ENCODE results near the gene MGAT5B. TPM values are rescaled to one million over a fixed set of nuclear protein-coding genes. Genes with fewer than 3 reads are reported as not detected.
A peak's percentile ranks its signal among the peaks of the same experiment; 100 is the strongest.

MGAT5B gene
- total RNA-seq, 3 donors from 2014 or later = 0.17 to 0.65 (median 0.44) TPM

DNA sequence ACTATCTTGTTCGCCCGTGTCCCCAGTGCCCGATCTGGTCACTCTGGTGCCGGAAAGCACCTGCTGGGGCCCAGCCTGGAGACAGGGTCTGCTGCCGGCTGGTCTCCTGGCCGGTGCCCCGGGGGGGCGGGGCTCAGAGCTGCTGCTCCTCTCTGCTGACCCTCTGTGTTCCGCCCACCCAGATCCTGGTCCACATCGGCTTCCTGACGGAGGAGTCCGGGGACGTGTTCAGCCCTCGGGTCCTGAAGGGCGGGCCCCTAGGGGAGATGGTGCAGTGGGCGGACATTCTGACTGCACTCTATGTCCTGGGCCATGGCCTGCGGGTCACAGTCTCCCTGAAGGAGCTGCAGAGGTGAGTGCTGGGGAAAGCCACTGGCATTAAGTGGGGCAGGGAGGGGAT is 37.6 kb downstream of the MGAT5B start:
- H3K36me3 ChIP-seq (ENCODE audit: low read depth) = no peaks in the 10 kb centered on the region
- TF ChIP-seq CTCF (IDR thresholded peaks at IDR 0.05) = no peak
- no peaks in the 10 kb centered on the region for H3K9me3 ChIP-seq
- intact Hi-C loops (cut with DNase I, micrococcal nuclease) = no loop called here
- DNase-seq = no peak
- ATAC-seq = no peak
- no peaks in the 10 kb centered on the region for H3K4me1 ChIP-seq (ENCODE audit: low read depth)
- H3K4me3 ChIP-seq = no peak overlapping the region

DNA sequence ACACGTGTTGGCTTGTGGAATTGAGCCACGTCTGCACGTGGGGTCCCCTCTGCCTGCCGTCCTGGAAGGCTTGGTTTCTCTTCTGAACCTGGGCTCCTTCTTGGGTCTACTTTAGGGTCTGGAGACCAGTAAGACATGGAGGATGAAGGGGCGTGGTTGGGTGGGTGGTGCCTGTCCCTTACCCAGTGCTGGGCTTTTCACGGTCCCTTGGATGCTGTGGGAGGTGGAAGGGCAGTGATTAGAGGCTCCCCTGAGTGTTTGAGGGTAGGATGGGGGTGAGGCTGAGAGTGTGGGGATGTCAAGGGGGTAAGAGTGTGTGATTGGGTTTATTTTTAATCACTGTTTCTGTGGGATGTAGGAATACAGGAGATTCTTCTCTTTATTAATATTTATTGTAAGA is 38.3 kb downstream of the MGAT5B start:
- intact Hi-C loops (cut with DNase I, micrococcal nuclease) = no loop called here
- no peak for ATAC-seq
- Histone ChIP-seq H3K36me3 (ENCODE audit: low read depth) (no peaks in the 10 kb centered on the region), H3K4me3 (no peak overlapping the region), H3K9me3 (no peaks in the 10 kb centered on the region), H3K4me1 (ENCODE audit: low read depth) (no peaks in the 10 kb centered on the region)
- no peak for TF ChIP-seq CTCF (IDR thresholded peaks at IDR 0.05)
- no peak for DNase-seq

GRCh38 chr17:76907352-76907751 is 39.1 kb downstream of the MGAT5B start:
- H3K4me3 ChIP-seq = no peak overlapping the region
- no peaks in the 10 kb centered on the region for H3K36me3 ChIP-seq (ENCODE audit: low read depth)
- TF ChIP-seq CTCF (IDR thresholded peaks at IDR 0.05) = no peak
- ATAC-seq = no peak
- H3K4me1 ChIP-seq (ENCODE audit: low read depth) = no peaks in the 10 kb centered on the region
- H3K9me3 ChIP-seq = no peaks in the 10 kb centered on the region
- intact Hi-C loops (cut with DNase I, micrococcal nuclease) = no loop called here
- DNase-seq = no peak

DNA sequence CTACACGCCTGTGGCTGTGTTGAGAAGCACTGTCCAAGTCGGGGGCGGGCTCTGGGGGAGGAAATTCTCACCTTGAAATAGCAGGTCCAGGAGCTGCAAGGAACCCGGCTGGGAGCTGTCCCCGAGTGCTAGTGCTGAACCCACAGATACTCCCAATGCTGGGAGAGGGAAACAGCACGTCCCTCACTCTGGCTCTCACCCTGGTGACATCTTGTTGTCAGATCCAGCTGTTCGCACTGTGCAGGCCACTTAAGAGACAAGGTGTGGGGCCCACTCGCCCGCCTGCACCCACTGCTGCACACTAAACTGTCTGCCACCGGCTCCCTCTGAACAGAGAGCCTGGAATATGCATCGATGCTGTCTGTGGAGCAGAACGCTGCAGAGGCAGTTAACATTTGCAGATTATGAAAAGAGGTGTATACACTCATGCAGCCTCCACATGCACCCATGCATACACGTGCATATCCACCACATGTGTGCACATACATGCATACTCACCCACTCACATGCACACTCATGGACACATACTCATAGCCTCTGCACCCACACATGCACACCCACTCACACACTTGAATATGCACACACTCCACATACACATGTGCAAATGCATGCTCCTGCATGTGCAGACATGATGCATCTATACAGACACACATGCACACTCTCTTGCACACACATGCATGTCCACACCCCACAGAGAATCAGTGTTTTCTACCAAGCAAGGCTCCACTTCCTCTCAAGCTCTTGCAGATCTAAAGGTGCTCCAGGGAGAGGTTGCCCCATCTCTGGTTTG is 42.0 kb downstream of the MGAT5B start:
- Histone ChIP-seq H3K4me3 (no peak overlapping the region), H3K36me3 (ENCODE audit: low read depth) (no peaks in the 10 kb centered on the region), H3K9me3 (no peaks in the 10 kb centered on the region), H3K4me1 (ENCODE audit: low read depth) (no peaks in the 10 kb centered on the region)
- no peak for TF ChIP-seq CTCF (IDR thresholded peaks at IDR 0.05)
- ATAC-seq (peak; percentile 28), DNase-seq (peak in 2 of 3 donors; percentile 54 to 57)
- intact Hi-C loops (cut with DNase I, micrococcal nuclease) = no loop called here

DNA sequence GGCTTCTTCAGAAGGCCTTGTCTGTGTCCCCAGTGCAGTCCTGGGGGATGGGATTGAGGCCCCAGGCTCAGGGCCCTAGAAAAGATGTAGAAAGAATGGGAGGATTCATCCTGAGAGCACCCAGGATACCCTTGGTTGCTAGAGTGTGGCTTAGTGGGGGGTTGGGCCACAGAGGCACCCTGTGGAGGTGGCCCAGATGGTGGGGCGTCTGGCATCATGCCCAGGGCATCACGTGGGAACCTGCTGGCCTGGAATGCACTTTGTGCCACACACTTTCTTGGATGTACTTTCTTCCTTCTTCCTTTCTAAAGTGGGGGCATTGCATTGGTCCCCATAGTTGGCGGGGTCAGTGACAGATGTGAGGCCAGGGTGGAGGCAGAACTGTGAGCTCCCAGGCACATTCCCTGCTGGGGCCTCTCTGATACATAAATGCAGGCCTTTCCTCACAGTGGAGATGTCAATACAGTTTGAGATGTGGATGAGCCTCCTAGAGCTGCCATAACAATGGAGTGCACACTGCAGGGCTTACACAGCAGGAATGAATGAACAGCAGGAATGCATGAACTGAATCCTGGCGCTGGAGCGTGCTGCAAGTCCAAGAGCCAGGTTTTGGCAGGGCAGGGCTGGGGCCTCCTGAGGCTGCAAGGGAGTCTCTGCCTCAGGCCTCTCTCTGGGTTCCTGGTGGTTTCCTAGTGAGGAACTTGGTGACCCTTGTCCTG is 43.3 kb downstream of the MGAT5B start:
- Histone ChIP-seq H3K4me1 (ENCODE audit: low read depth) (no peaks in the 10 kb centered on the region), H3K36me3 (ENCODE audit: low read depth) (no peaks in the 10 kb centered on the region), H3K4me3 (no peak overlapping the region), H3K9me3 (no peaks in the 10 kb centered on the region)
- DNase-seq (no peak), ATAC-seq (no peak)
- no peak for TF ChIP-seq CTCF (IDR thresholded peaks at IDR 0.05)
- intact Hi-C loops (cut with DNase I, micrococcal nuclease) = no loop called here
